Ishikawa (cell line): ENCODE results near the gene ESRRA.

Source experiments
- FOXM1 ChIP-seq: IDR thresholded peaks from 2 replicates; pipeline ENCODE4 v1.6.1; 2012; ENCODE audit warnings: low read depth, borderline replicate concordance
- NFIC ChIP-seq: IDR thresholded peaks from 2 replicates; pipeline ENCODE4 v1.6.1; 2012
- TAF1 ChIP-seq: IDR thresholded peaks from 2 replicates; pipeline ENCODE4 v1.6.1; 2012; ENCODE audit warnings: low read depth, mild to moderate bottlenecking
- TEAD4 ChIP-seq: IDR thresholded peaks from 2 replicates; pipeline ENCODE4 v1.6.1; 2012
- TF ChIP-seq, protein P1 (sequence below): IDR thresholded peaks from 2 replicates; pipeline ENCODE4 v1.6.1; 2012

GRCh38 chr11:64275841-64276240 lies 29.5 kb upstream of the ESRRA start:
- TF ChIP-seq NFIC = no peak
- TF ChIP-seq TAF1 = no peak
- no peak for TF ChIP-seq FOXM1
- TF ChIP-seq TEAD4 = no peak
- TF ChIP-seq, protein P1, sequence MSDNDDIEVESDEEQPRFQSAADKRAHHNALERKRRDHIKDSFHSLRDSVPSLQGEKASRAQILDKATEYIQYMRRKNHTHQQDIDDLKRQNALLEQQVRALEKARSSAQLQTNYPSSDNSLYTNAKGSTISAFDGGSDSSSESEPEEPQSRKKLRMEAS = no peak
